Spleen (tissue), 11 donors: Measurements from ENCODE around the gene UBAP2L. TPM values are rescaled to one million over a fixed set of nuclear protein-coding genes. Genes with fewer than 3 reads are reported as not detected.

Source experiments
- DNase-seq: peaks from one replicate; pipeline ENCODE4 v3.0.0-alpha.2; 2020
- H3K27ac ChIP-seq, 8 donors: fragments of 200-600 bp; sonication (generic) in 7 of 8; 1 replicate in 4 of 8; 2 replicates in 4 of 8; pipeline versions ENCODE4 v1.5.0 to v1.8.0; 2016 to 2021; ENCODE audit warnings: inconsistent platforms in 4 of 8, mild to moderate bottlenecking in 4 of 8, moderate library complexity in 1 of 8
- H3K27me3 ChIP-seq, 7 donors: fragments of 200-600 bp; sonication (generic) in 6 of 7; replicated peaks in 1 of 7; 1 replicate in 4 of 7; 2 replicates in 3 of 7; pipeline versions ENCODE4 v1.5.0 to v1.8.0; 2016 to 2021; ENCODE audit warnings: inconsistent platforms in 3 of 7, mild to moderate bottlenecking in 1 of 7
- H3K36me3 ChIP-seq, 6 donors: fragments of 200-600 bp; sonication (generic) in 5 of 6; 1 replicate in 4 of 6; 2 replicates in 2 of 6; pipeline versions ENCODE4 v1.5.0 to v1.8.0; 2016 to 2021; ENCODE audit warnings: inconsistent platforms in 2 of 6
- H3K4me1 ChIP-seq, 6 donors: fragments of 200-600 bp; sonication (generic) in 5 of 6; 1 replicate in 3 of 6; 2 replicates in 3 of 6; pipeline versions ENCODE4 v1.5.0 to v1.8.0; 2016 to 2021; ENCODE audit warnings: inconsistent platforms in 3 of 6
- H3K4me3 ChIP-seq, 8 donors: fragments of 200-600 bp; sonication (generic) in 7 of 8; 1 replicate in 4 of 8; 2 replicates in 4 of 8; pipeline versions ENCODE4 v1.5.0 to v1.8.0; 2016 to 2021; ENCODE audit warnings: inconsistent platforms in 4 of 8, mild to moderate bottlenecking in 4 of 8, moderate library complexity in 2 of 8
- H3K9me3 ChIP-seq, 8 donors: fragments of 200-600 bp; sonication (generic) in 7 of 8; 1 replicate in 4 of 8; 2 replicates in 4 of 8; pipeline versions ENCODE4 v1.5.0 to v1.8.0; 2016 to 2021; ENCODE audit warnings: inconsistent platforms in 4 of 8
- CTCF ChIP-seq, 11 experiments: fragments of 200-600 bp in 7 of 11; fragments of 450-650 bp in 4 of 11; sonication (generic) in 4 of 11; IDR thresholded peaks in 8 of 11; conservative IDR thresholded peaks in 3 of 11; 1 replicate in 7 of 11; 2 replicates in 4 of 11; pipeline versions ENCODE4 v1.4.0 to v1.8.0; 2016 to 2021; ENCODE audit warnings: antibody characterized with exemption in 11 of 11, inconsistent platforms in 4 of 11, mild to moderate bottlenecking in 1 of 11
- POLR2A ChIP-seq, 3 donors: fragments of 450-650 bp; IDR thresholded peaks; one replicate each; pipeline ENCODE4 v1.5.1; 2017; ENCODE audit warnings: antibody characterized with exemption in 3 of 3, mild to moderate bottlenecking in 1 of 3
- POLR2AphosphoS5 ChIP-seq, 3 donors: sonication (generic); formaldehyde crosslinking; IDR thresholded peaks; one replicate each; pipeline ENCODE4 v1.5.1; 2017; ENCODE audit warnings: antibody characterized with exemption in 3 of 3
- WGBS, 5 donors: extraction: QIAGEN DNeasy Blood & Tissue Kit in 3 of 5; methylation state at CpG; one replicate each; pipeline versions ENCODE4 v1.1.5 to v1.1.7; 2013 to 2018; 5-methylcytosine and 5-hydroxymethylcytosine counted together
- intact Hi-C: fragments of 100-400 bp; cut with DNase I; formaldehyde crosslinking; loops from one replicate; pipeline ENCODE4 v1.15.0; 2023; ENCODE audit warnings: low total_unique reads
- polyA plus RNA-seq, 3 donors: library from polyadenylated mRNA; stranded (reverse); fragments of 200-250 nt; gene quantifications; one replicate each; pipeline ENCODE4 v1.2.1, GENCODE V29; 2013
- total RNA-seq, 7 donors: library from RNA; depleted of rRNA in 3 of 7; stranded (reverse); fragments of >200 nt in 3 of 7; fragmentation: NEBNext Ultra II Directional in 4 of 7; extraction: Animal tissue kit (Norgen Biotek cat#: 25700) in 4 of 7; gene quantifications; one replicate each; pipeline versions ENCODE4 v1.1.0 to v1.2.1, GENCODE V29; 2016 to 2021
- donor health status: healthy with polysubstance abuse.
- donor health status: DM: no; HTN: no; CAD: no; lungs with moderate emphysema.
- donor health status: DM: no; HTN: no; CAD: no.
- donor health status: Bipolar disorder and iron deficiency.
- donor health status: healthy.
- donor health status: DM: no; HTN: no; CAD: no.
- donor health status: DM: yes; HTN: yes; CAD: no.

Gene UBAP2L
- total and polyA plus RNA-seq, 10 donors = 36.8 to 156 (median 97.2) TPM

DNA sequence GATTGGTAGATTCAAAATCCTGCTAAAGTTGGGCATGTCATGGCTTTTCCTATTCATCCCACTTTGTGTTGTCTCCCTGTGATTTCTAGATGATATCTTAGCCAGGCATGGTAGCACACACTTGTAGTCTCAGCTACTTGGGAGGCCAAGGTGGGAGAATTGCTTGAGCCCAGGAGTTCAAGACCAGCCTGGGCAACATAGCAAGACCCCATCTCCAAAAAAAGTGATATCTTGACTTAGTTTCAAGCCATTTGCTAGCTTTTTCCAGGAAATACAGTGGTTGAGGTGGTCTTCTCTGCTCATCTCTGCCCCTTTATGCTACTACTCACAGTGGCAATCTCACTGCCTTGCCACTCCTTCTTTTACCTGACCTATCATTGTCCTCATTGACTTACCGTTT, 39.4 kb downstream of the UBAP2L start:
- H3K27ac ChIP-seq = no peak overlapping the region
- 76 to 94% (median 88%) methylated on average over 1 of the region's 1 CpG for WGBS, 5 donors
- H3K9me3 ChIP-seq = no peaks in the 10 kb centered on the region
- H3K4me3 ChIP-seq = no peak overlapping the region
- no peaks in the 10 kb centered on the region for H3K27me3 ChIP-seq
- H3K36me3 ChIP-seq = peaks cover 18 to 100% (median 94%) of the 10 kb centered on the region in 6 donors
- intact Hi-C loops = no loop called here
- peaks cover 0 to 17% (median 3%) of the 10 kb centered on the region in 6 donors for H3K4me1 ChIP-seq
- DNase-seq = no peak
- TF ChIP-seq CTCF (IDR thresholded peaks at IDR 0.05 in 8 of 11, conservative IDR thresholded peaks at IDR 0.05 in 3 of 11) (no peak), POLR2AphosphoS5 (IDR thresholded peaks at IDR 0.05) (no peak), POLR2A (IDR thresholded peaks at IDR 0.05) (no peak)

GRCh38 chr1:154263465-154264332, 42.9 kb downstream of the UBAP2L start:
- no peak for DNase-seq
- H3K9me3 ChIP-seq = no peaks in the 10 kb centered on the region
- peak overlapping the region in 4 of 8 donors; percentile 17 to 75 (median 60) for H3K27ac ChIP-seq
- H3K27me3 ChIP-seq = no peaks in the 10 kb centered on the region
- H3K4me3 ChIP-seq = no peak overlapping the region
- 73 to 89% (median 78%) methylated on average over 6 of the region's 6 CpGs for WGBS, 5 donors
- no peak for TF ChIP-seq POLR2AphosphoS5 (IDR thresholded peaks at IDR 0.05)
- no peak for TF ChIP-seq POLR2A (IDR thresholded peaks at IDR 0.05)
- no peak for TF ChIP-seq CTCF (IDR thresholded peaks at IDR 0.05 in 8 of 11, conservative IDR thresholded peaks at IDR 0.05 in 3 of 11)
- H3K4me1 ChIP-seq = peaks cover 0 to 30% (median 3%) of the 10 kb centered on the region in 6 donors
- intact Hi-C loops = no loop called here
- peaks cover 7 to 100% (median 80%) of the 10 kb centered on the region in 6 donors for H3K36me3 ChIP-seq

DNA sequence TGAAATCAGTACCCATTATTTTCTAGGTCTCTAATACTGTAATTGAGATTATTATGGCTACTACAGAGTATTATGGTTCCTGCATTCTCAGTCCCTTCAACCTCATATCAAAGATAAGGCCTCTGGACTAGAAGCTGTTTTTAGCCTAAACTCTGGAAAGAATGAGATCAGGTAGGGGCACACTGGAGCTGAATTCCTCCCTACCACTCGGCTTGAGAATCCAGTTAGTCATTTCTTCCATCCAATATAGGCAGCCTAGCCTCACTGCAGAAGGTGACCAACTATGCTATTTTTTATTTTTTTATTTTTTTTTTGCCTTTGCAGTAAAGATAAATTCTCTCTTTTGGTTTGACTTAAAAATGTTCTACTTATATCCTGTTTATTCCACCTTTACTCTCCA, 43.7 kb downstream of the UBAP2L start:
- TF ChIP-seq POLR2A (IDR thresholded peaks at IDR 0.05) (no peak), CTCF (IDR thresholded peaks at IDR 0.05 in 8 of 11, conservative IDR thresholded peaks at IDR 0.05 in 3 of 11) (no peak), POLR2AphosphoS5 (IDR thresholded peaks at IDR 0.05) (no peak)
- H3K36me3 ChIP-seq = peaks cover 3 to 100% (median 80%) of the 10 kb centered on the region in 6 donors
- H3K27ac ChIP-seq = peak overlapping the region in 4 of 8 donors; percentile 17 to 75 (median 60)
- DNase-seq = no peak
- peaks cover 0 to 30% (median 3%) of the 10 kb centered on the region in 6 donors for H3K4me1 ChIP-seq
- no peaks in the 10 kb centered on the region for H3K27me3 ChIP-seq
- no peaks in the 10 kb centered on the region for H3K9me3 ChIP-seq
- intact Hi-C loops = no loop called here
- 68 to 81% (median 78%) methylated on average over 1 of the region's 1 CpG for WGBS, 5 donors
- no peak overlapping the region for H3K4me3 ChIP-seq

GRCh38 chr1:154265586-154265985, 44.8 kb downstream of the UBAP2L start:
- H3K4me3 ChIP-seq = no peak overlapping the region
- no peaks in the 10 kb centered on the region for H3K27me3 ChIP-seq
- intact Hi-C loops = no loop called here
- peak overlapping the region in 6 of 8 donors; percentile 6 to 75 (median 42) for H3K27ac ChIP-seq
- TF ChIP-seq POLR2A (IDR thresholded peaks at IDR 0.05) = no peak
- TF ChIP-seq CTCF (IDR thresholded peaks at IDR 0.05 in 8 of 11, conservative IDR thresholded peaks at IDR 0.05 in 3 of 11) = no peak
- DNase-seq = no peak
- peaks cover 0 to 100% (median 79%) of the 10 kb centered on the region in 6 donors for H3K36me3 ChIP-seq
- no peaks in the 10 kb centered on the region for H3K9me3 ChIP-seq
- H3K4me1 ChIP-seq = peaks cover 0 to 30% (median 3%) of the 10 kb centered on the region in 6 donors
- WGBS, 5 donors = 52 to 89% (median 72%) methylated on average over 4 of the region's 4 CpGs
